Measurements from ENCODE around the gene PCDHGA8.

- no peak for TF ChIP-seq CTCF (IDR thresholded peaks at IDR 0.05)
- no peak for TF ChIP-seq POLR2A (IDR thresholded peaks at IDR 0.05)
- TF ChIP-seq POLR2AphosphoS5 (IDR thresholded peaks at IDR 0.05): no peak
Measured at GRCh38 chr5:141356133-141356532, 36.3 kb upstream of the PCDHGA8 start.

Measured in suprapubic skin (tissue), 4 donors.